Natural killer cell (primary cell): Measurements from ENCODE around the gene LPCAT4. TPM values are rescaled to one million over a fixed set of nuclear protein-coding genes. Genes with fewer than 3 reads are reported as not detected.

Experiments used
- ATAC-seq, 3 donors: fragments of 150-1000 bp in 2 of 3; fragments of 200-7000 bp in 1 of 3; cut with Tn5 transposase; 1 replicate in 1 of 3; 2 replicates in 2 of 3; pipeline ENCODE4 v1.10.0; 2021; ENCODE audit warnings: mild to moderate bottlenecking in 2 of 3, moderate library complexity in 2 of 3
- DNase-seq, 2 donors: peaks; one replicate each; pipeline versions ENCODE4 v3.0.0 to v3.0.0-alpha.2; 2013 to 2021; ENCODE audit warnings: mixed read lengths in 1 of 2
- H3K27ac ChIP-seq: one replicate; pipeline ENCODE4 v1.5.1; 2013; ENCODE audit warnings: mild to moderate bottlenecking, low read length
- H3K27me3 ChIP-seq: one replicate; pipeline ENCODE4 v1.6.1; 2013; ENCODE audit warnings: low read length; ENCODE audit not compliant: control insufficient read depth, insufficient read depth
- H3K36me3 ChIP-seq: one replicate; pipeline ENCODE4 v1.6.1; 2013; ENCODE audit warnings: low read length; ENCODE audit not compliant: control insufficient read depth, insufficient read depth
- H3K4me1 ChIP-seq: one replicate; pipeline ENCODE4 v1.6.1; 2013; ENCODE audit warnings: low read length; ENCODE audit not compliant: control insufficient read depth, insufficient read depth
- H3K4me3 ChIP-seq: one replicate; pipeline ENCODE4 v1.5.1; 2013; ENCODE audit warnings: low read length
- H3K9me3 ChIP-seq: one replicate; pipeline ENCODE4 v1.6.1; 2013; ENCODE audit warnings: low read length; ENCODE audit not compliant: control insufficient read depth, insufficient read depth
- H3K27ac Mint-ChIP-seq, 2 donors: one replicate each; pipeline ENCODE4 v1.8.0; 2022; ENCODE audit warnings: mild to moderate bottlenecking in 2 of 2, mixed read lengths in 2 of 2, moderate library complexity in 1 of 2
- H3K27me3 Mint-ChIP-seq, 2 donors: one replicate each; pipeline ENCODE4 v1.8.0; 2022; ENCODE audit warnings: low read depth in 2 of 2, mixed read lengths in 2 of 2
- H3K36me3 Mint-ChIP-seq: one replicate; pipeline ENCODE4 v1.8.0; 2022; ENCODE audit warnings: mixed read lengths
- H3K4me1 Mint-ChIP-seq, 2 donors: one replicate each; pipeline ENCODE4 v1.8.0; 2022; ENCODE audit warnings: mixed read lengths in 2 of 2
- H3K4me3 Mint-ChIP-seq: one replicate; pipeline ENCODE4 v1.8.0; 2022; ENCODE audit warnings: mild to moderate bottlenecking, moderate library complexity, mixed read lengths
- H3K9me3 Mint-ChIP-seq, 2 donors: one replicate each; pipeline ENCODE4 v1.8.0; 2022; ENCODE audit warnings: mixed read lengths in 2 of 2
- CTCF ChIP-seq: fragments of 200-600 bp; IDR thresholded peaks from one replicate; pipeline ENCODE4 v1.8.0; 2022; ENCODE audit warnings: antibody characterized with exemption
- WGBS: methylation state at CpG from one replicate; pipeline ENCODE4 v1.1.7; 2013; ENCODE audit warnings: missing lambda C conversion rate; ENCODE audit not compliant: insufficient coverage; 5-methylcytosine and 5-hydroxymethylcytosine counted together
- intact Hi-C: fragments of 100-400 bp; cut with micrococcal nuclease; formaldehyde crosslinking; loops from one replicate; pipeline ENCODE4 v1.14.2; 2022
- total RNA-seq, 4 donors: library from RNA; stranded (reverse); fragments of 120-200 nt in 1 of 4; gene quantifications; one replicate each; pipeline versions ENCODE4 v1.2.3 to v1.2.4, GENCODE V29; 2013 to 2022

The LPCAT4 gene
- total RNA-seq, 3 donors from 2014 or later (not counting 1 experiment from before 2014, with no cell fraction given), result 42.1 to 50.1 (median 44.5) TPM

DNA sequence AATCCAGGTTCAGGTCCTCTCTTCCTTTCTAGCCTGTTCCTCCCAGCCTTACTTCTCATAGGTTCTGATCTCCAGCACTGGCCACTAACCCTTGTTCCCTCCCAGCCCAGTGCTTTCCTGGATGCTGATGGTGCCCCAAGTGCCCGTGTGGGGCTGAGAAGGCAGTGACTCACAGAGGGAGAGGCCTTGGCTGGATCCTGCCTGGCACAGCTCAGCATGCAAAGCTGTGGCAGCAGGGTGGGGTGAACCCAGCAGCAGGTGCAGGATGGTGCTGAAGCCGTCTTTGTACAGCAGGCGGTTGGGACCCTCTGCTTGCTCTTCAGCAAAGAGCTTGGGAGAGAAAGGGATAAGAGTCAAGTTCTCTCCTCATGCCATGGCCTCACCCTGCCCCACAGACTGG lies 7.6 kb downstream of the LPCAT4 start:
- H3K27me3 Mint-ChIP-seq, result no peaks in the 10 kb centered on the region
- no peak for TF ChIP-seq CTCF
- peaks cover 27% of the 10 kb centered on the region for H3K36me3 ChIP-seq
- no peak for ATAC-seq
- H3K4me3 Mint-ChIP-seq, result no peak overlapping the region
- no peaks in the 10 kb centered on the region for H3K27me3 ChIP-seq
- no peaks in the 10 kb centered on the region for H3K4me1 ChIP-seq
- no peak overlapping the region for H3K27ac ChIP-seq
- intact Hi-C loops, result no loop called here
- H3K9me3 ChIP-seq, result no peaks in the 10 kb centered on the region
- no peak overlapping the region for H3K4me3 ChIP-seq
- peaks cover 0 to 9% of the 10 kb centered on the region in 2 donors for H3K4me1 Mint-ChIP-seq
- no peaks in the 10 kb centered on the region for H3K9me3 Mint-ChIP-seq
- 92% methylated on average over 3 of the region's 3 CpGs for WGBS
- no peak overlapping the region for H3K27ac Mint-ChIP-seq
- H3K36me3 Mint-ChIP-seq, result no peaks in the 10 kb centered on the region
- DNase-seq, result no peak

- Mint-ChIP-seq H3K4me1 (peaks cover 0 to 9% of the 10 kb centered on the region in 2 donors), H3K4me3 (no peak overlapping the region), H3K36me3 (no peaks in the 10 kb centered on the region), H3K27ac (no peak overlapping the region), H3K27me3 (no peaks in the 10 kb centered on the region), H3K9me3 (no peaks in the 10 kb centered on the region)
- H3K27me3 ChIP-seq, result no peaks in the 10 kb centered on the region
- H3K27ac ChIP-seq, result no peak overlapping the region
- no peaks in the 10 kb centered on the region for H3K9me3 ChIP-seq
- no peak for ATAC-seq
- peaks cover 29% of the 10 kb centered on the region for H3K36me3 ChIP-seq
- DNase-seq, result no peak
- H3K4me1 ChIP-seq, result no peaks in the 10 kb centered on the region
- intact Hi-C loops, result no loop called here
- H3K4me3 ChIP-seq, result no peak overlapping the region
- TF ChIP-seq CTCF, result no peak
- WGBS, result 100% methylated on average over 4 of the region's 4 CpGs
Measured at GRCh38 chr15:34358948-34359347, 8.0 kb downstream of the LPCAT4 start.

- Mint-ChIP-seq H3K27ac (no peak overlapping the region), H3K27me3 (no peaks in the 10 kb centered on the region), H3K4me1 (peaks cover 0 to 4% of the 10 kb centered on the region in 2 donors), H3K9me3 (no peaks in the 10 kb centered on the region), H3K4me3 (no peak overlapping the region), H3K36me3 (no peaks in the 10 kb centered on the region)
- 90% methylated on average over 3 of the region's 3 CpGs for WGBS
- no peak for DNase-seq
- Histone ChIP-seq H3K9me3 (no peaks in the 10 kb centered on the region), H3K27me3 (no peaks in the 10 kb centered on the region), H3K4me1 (no peaks in the 10 kb centered on the region), H3K27ac (no peak overlapping the region), H3K4me3 (no peak overlapping the region), H3K36me3 (peaks cover 29% of the 10 kb centered on the region)
- TF ChIP-seq CTCF, result no peak
- intact Hi-C loops, result no loop called here
- ATAC-seq, result no peak
Measured at GRCh38 chr15:34358367-34358766, 8.6 kb downstream of the LPCAT4 start.

GRCh38 chr15:34357653-34358052 lies 9.3 kb downstream of the LPCAT4 start:
- ATAC-seq, result no peak
- H3K36me3 Mint-ChIP-seq, result no peaks in the 10 kb centered on the region
- no peaks in the 10 kb centered on the region for H3K27me3 ChIP-seq
- H3K27me3 Mint-ChIP-seq, result no peaks in the 10 kb centered on the region
- WGBS, result no CpG with 5 or more reads among the region's 1 CpG
- H3K4me3 Mint-ChIP-seq, result no peak overlapping the region
- no peak overlapping the region for H3K27ac Mint-ChIP-seq
- H3K4me1 ChIP-seq, result no peaks in the 10 kb centered on the region
- H3K4me3 ChIP-seq, result no peak overlapping the region
- H3K36me3 ChIP-seq, result peaks cover 29% of the 10 kb centered on the region
- no peak overlapping the region for H3K27ac ChIP-seq
- no peak for TF ChIP-seq CTCF
- H3K4me1 Mint-ChIP-seq, result peaks cover 0 to 4% of the 10 kb centered on the region in 2 donors
- H3K9me3 ChIP-seq, result no peaks in the 10 kb centered on the region
- intact Hi-C loops, result no loop called here
- no peaks in the 10 kb centered on the region for H3K9me3 Mint-ChIP-seq
- no peak for DNase-seq
